ENCODE data around the gene SLC19A1. TPM values are rescaled to one million over a fixed set of nuclear protein-coding genes. Genes with fewer than 3 reads are reported as not detected.
"Not testable (repeated sequence)": the region's sequence is repeated elsewhere in the genome, so short reads cannot be mapped to it uniquely, and the experiment has no call there.

Gene SLC19A1
- total RNA-seq, 4 donors from 2014 or later, result 1.5 to 8.6 (median 5.3) TPM

- Histone ChIP-seq H3K27me3 (peaks cover 21% of the 10 kb centered on the region), H3K36me3 (no peaks in the 10 kb centered on the region), H3K4me3 (no peak overlapping the region), H3K9me3 (no peaks in the 10 kb centered on the region), H3K27ac (peak overlapping the region in 2 of 4 donors; percentile 30 to 71), H3K4me1 (peaks cover 0 to 10% (median 0%) of the 10 kb centered on the region in 3 donors)
- ATAC-seq, result no peak
- 45 to 68% methylated on average over 4 to 10 of the region's 10 CpGs for WGBS, 2 donors (ENCODE audit: low coverage in 1 of 2)
- no peak for TF ChIP-seq EP300 (IDR thresholded peaks at IDR 0.05)
Observed at GRCh38 chr21:45562402-45562801, 20.2 kb upstream of the SLC19A1 start.

- not testable (repeated sequence) for ATAC-seq, H3K27ac ChIP-seq, H3K9me3 ChIP-seq, H3K36me3 ChIP-seq, H3K4me3 ChIP-seq
- H3K27me3 ChIP-seq, result peaks cover 21% of the 10 kb centered on the region
- peaks cover 0 to 12% (median 0%) of the 10 kb centered on the region in 3 donors for H3K4me1 ChIP-seq
- 84 to 90% methylated on average over 2 to 5 of the region's 8 CpGs for WGBS, 2 donors (ENCODE audit: low coverage in 1 of 2)
Observed at GRCh38 chr21:45561241-45561640, 19.0 kb upstream of the SLC19A1 start.

- Histone ChIP-seq H3K4me3 (no peak overlapping the region), H3K9me3 (no peaks in the 10 kb centered on the region), H3K4me1 (peaks cover 0 to 21% (median 0%) of the 10 kb centered on the region in 3 donors), H3K27me3 (peaks cover 24% of the 10 kb centered on the region), H3K27ac (no peak overlapping the region), H3K36me3 (no peaks in the 10 kb centered on the region)
- 68% methylated on average over 8 of the region's 30 CpGs; no CpG with 5 or more reads in 1 of the 2 donors for WGBS, 2 donors (ENCODE audit: low coverage in 1 of 2)
- no peak for TF ChIP-seq POLR2A (IDR thresholded peaks at IDR 0.05)
- ATAC-seq, result no peak
Observed at GRCh38 chr21:45560106-45561021, 18.1 kb upstream of the SLC19A1 start.

- TF ChIP-seq EP300 (IDR thresholded peaks at IDR 0.05) (no peak), POLR2A (IDR thresholded peaks at IDR 0.05) (no peak), CTCF (IDR thresholded peaks at IDR 0.05) (no peak), POLR2AphosphoS5 (IDR thresholded peaks at IDR 0.05) (no peak)
- H3K9me3 ChIP-seq, result no peaks in the 10 kb centered on the region
- 86 to 87% methylated on average over 9 to 20 of the region's 29 CpGs for WGBS, 2 donors (ENCODE audit: low coverage in 1 of 2)
- no peak overlapping the region for H3K27ac ChIP-seq
- no peaks in the 10 kb centered on the region for H3K36me3 ChIP-seq
- no peak for ATAC-seq
- H3K27me3 ChIP-seq, result peaks cover 25% of the 10 kb centered on the region
- peaks cover 0 to 22% (median 0%) of the 10 kb centered on the region in 3 donors for H3K4me1 ChIP-seq
- H3K4me3 ChIP-seq, result no peak overlapping the region
Observed at GRCh38 chr21:45559216-45560105, 17.2 kb upstream of the SLC19A1 start.

GRCh38 chr21:45558044-45558721 is 15.9 kb upstream of the SLC19A1 start:
- Histone ChIP-seq H3K4me3 (no peak overlapping the region), H3K36me3 (no peaks in the 10 kb centered on the region), H3K4me1 (peaks cover 0 to 22% (median 0%) of the 10 kb centered on the region in 3 donors), H3K27me3 (peaks cover 17% of the 10 kb centered on the region), H3K9me3 (no peaks in the 10 kb centered on the region), H3K27ac (no peak overlapping the region)
- WGBS, 2 donors (ENCODE audit: low coverage in 1 of 2), result 85% methylated on average over 3 to 4 of the region's 26 CpGs
- no peak for ATAC-seq
- no peak for TF ChIP-seq CTCF (IDR thresholded peaks at IDR 0.05)
- TF ChIP-seq POLR2AphosphoS5 (IDR thresholded peaks at IDR 0.05), result no peak
- no peak for TF ChIP-seq EP300 (IDR thresholded peaks at IDR 0.05)
- TF ChIP-seq POLR2A (IDR thresholded peaks at IDR 0.05), result no peak

- Histone ChIP-seq H3K27ac (no peak overlapping the region), H3K27me3 (peaks cover 17% of the 10 kb centered on the region), H3K4me1 (peaks cover 0 to 17% (median 0%) of the 10 kb centered on the region in 3 donors), H3K36me3 (no peaks in the 10 kb centered on the region), H3K4me3 (no peak overlapping the region), H3K9me3 (no peaks in the 10 kb centered on the region)
- TF ChIP-seq POLR2AphosphoS5 (IDR thresholded peaks at IDR 0.05) (no peak), POLR2A (IDR thresholded peaks at IDR 0.05) (no peak)
- no CpG with 5 or more reads among the region's 14 CpGs for WGBS, 2 donors (ENCODE audit: low coverage in 1 of 2)
- ATAC-seq, result no peak
Observed at GRCh38 chr21:45557616-45558043, 15.4 kb upstream of the SLC19A1 start.
